HepG2 (cell line): Measurements from ENCODE around the gene ECD. TPM values are rescaled to one million over a fixed set of nuclear protein-coding genes. Genes with fewer than 3 reads are reported as not detected.

Experiments used
- ATAC-seq: fragments of 200-7000 bp; cut with Tn5 transposase; 3 replicates; pipeline ENCODE4 v1.9.1; 2020; ENCODE audit warnings: mild to moderate bottlenecking, moderate library complexity
- BruUV-seq: library from RNA; stranded (reverse); fragments of 400-500 nt; replicated peaks from 2 replicates; lab custom pipeline; 2021; lab: Mats Ljungman, UMichigan
- CTCF ChIA-PET: fragments of 300-600 bp; formaldehyde crosslinking; extraction: SDS; loops from one replicate; lab custom pipeline; 2021; ENCODE audit warnings: low total read pairs, inconsistent platforms, low intra/inter-chr PET ratio; lab: Yijun Ruan, JAX
- POLR2A ChIA-PET: fragments of 350-600 bp; sonication (Branson Sonifier 250); formaldehyde crosslinking; loops from one replicate; lab custom pipeline; 2020; ENCODE audit warnings: antibody characterized with exemption, inconsistent platforms; lab: Yijun Ruan, JAX
- DNase-seq: peaks from one replicate; pipeline ENCODE4 v3.0.0-alpha.2; 2015; ENCODE audit warnings: low spot score
- FAIRE-seq: peaks from 3 replicates; lab custom pipeline; 2011; peaks lifted over from hg19 to GRCh38; lab: Jason Lieb, UNC
- H2AFZ ChIP-seq: one replicate; pipeline ENCODE4 v1.6.1; 2011; ENCODE audit warnings: low read length, inconsistent platforms
- H3K27ac ChIP-seq: fragments of 300-600 bp; 3 replicates; pipeline ENCODE4 v1.8.0; 2011; ENCODE audit warnings: mixed run types, mild to moderate bottlenecking, mixed read lengths, low read length, inconsistent platforms; ENCODE audit not compliant: insufficient read depth; ENCODE audit errors: extremely low read length
- H3K27me3 ChIP-seq, 2 experiments: fragments of 200-600 bp in 1 of 2; 2 replicates in 1 of 2; 3 replicates in 1 of 2; pipeline versions ENCODE4 v1.6.0 to v1.8.0; 2011; ENCODE audit warnings: low read length in 2 of 2, mild to moderate bottlenecking in 2 of 2, moderate library complexity in 2 of 2, inconsistent platforms in 1 of 2; ENCODE audit not compliant: insufficient read depth in 2 of 2, control insufficient read depth in 1 of 2
- H3K36me3 ChIP-seq, 2 experiments: fragments of 200-600 bp in 1 of 2; replicated peaks in 1 of 2; 2 replicates in 1 of 2; 3 replicates in 1 of 2; pipeline versions ENCODE4 v1.5.1 to v1.8.0; 2011; ENCODE audit warnings: low read length in 2 of 2, inconsistent platforms in 1 of 2; ENCODE audit not compliant: insufficient read depth in 2 of 2, control insufficient read depth in 1 of 2
- H3K4me1 ChIP-seq: 2 replicates; pipeline ENCODE4 v1.5.1; 2012; ENCODE audit warnings: low read length, inconsistent platforms; ENCODE audit not compliant: insufficient read depth
- H3K4me2 ChIP-seq: 2 replicates; pipeline ENCODE4 v1.6.0; 2011; ENCODE audit warnings: low read depth, low read length, inconsistent platforms
- H3K4me3 ChIP-seq, 3 experiments: fragments of 200-600 bp in 1 of 3; sonication (generic), shearing (Covaris generic) in 1 of 3; replicated peaks in 1 of 3; 2 replicates each; pipeline ENCODE4 v1.5.1; 2011 to 2016; ENCODE audit warnings: low read length in 3 of 3, inconsistent platforms in 2 of 3, low read depth in 2 of 3, mild to moderate bottlenecking in 2 of 3, control low read depth in 1 of 3, mixed read lengths in 1 of 3; ENCODE audit not compliant: insufficient read depth in 1 of 3
- H3K79me2 ChIP-seq: one replicate; pipeline ENCODE4 v1.6.1; 2011; ENCODE audit warnings: low read length, inconsistent platforms; ENCODE audit not compliant: insufficient read depth
- H3K9ac ChIP-seq: 2 replicates; pipeline ENCODE4 v1.6.0; 2011; ENCODE audit warnings: mild to moderate bottlenecking, low read depth, low read length, inconsistent platforms; ENCODE audit not compliant: insufficient read depth
- H3K9me3 ChIP-seq: 2 replicates; pipeline ENCODE4 v1.5.1; 2012; ENCODE audit warnings: mild to moderate bottlenecking, low read length
- H4K20me1 ChIP-seq: 2 replicates; pipeline ENCODE4 v1.6.0; 2011; ENCODE audit warnings: inconsistent platforms, mild to moderate bottlenecking, low read length, moderate library complexity; ENCODE audit not compliant: insufficient read depth
- ATF1 ChIP-seq: IDR thresholded peaks from 2 replicates; pipeline ENCODE4 v1.6.1; 2016; ENCODE audit warnings: mild to moderate bottlenecking, control low read depth
- CERS6 ChIP-seq: sonication (generic); formaldehyde crosslinking; IDR thresholded peaks from 2 replicates; pipeline ENCODE4 v1.5.0; 2020; ENCODE audit warnings: missing genetic modification reagents
- MAF1 ChIP-seq: sonication (generic); formaldehyde crosslinking; IDR thresholded peaks from 2 replicates; pipeline ENCODE4 v1.5.0; 2020; ENCODE audit warnings: missing genetic modification reagents, borderline replicate concordance
- NCOA2 ChIP-seq: sonication (generic); formaldehyde crosslinking; IDR thresholded peaks from 2 replicates; pipeline ENCODE4 v1.8.0; 2022; ENCODE audit warnings: inconsistent platforms
- NFE2L2 ChIP-seq: fragments of 150-350 bp; IDR thresholded peaks from 2 replicates; pipeline ENCODE4 v1.6.1; 2014; ENCODE audit warnings: low read length
- ZNF333 ChIP-seq: sonication (generic); formaldehyde crosslinking; IDR thresholded peaks from 2 replicates; pipeline ENCODE4 v1.4.0; 2020; ENCODE audit warnings: mild to moderate bottlenecking, missing genetic modification reagents, borderline replicate concordance
- ZNF773 ChIP-seq: sonication (generic); formaldehyde crosslinking; IDR thresholded peaks from 2 replicates; pipeline ENCODE4 v1.4.0; 2020; ENCODE audit warnings: missing genetic modification reagents, borderline replicate concordance
- ZSCAN30 ChIP-seq: sonication (generic); formaldehyde crosslinking; IDR thresholded peaks from 2 replicates; pipeline ENCODE4 v1.5.0; 2020; ENCODE audit warnings: mild to moderate bottlenecking, missing genetic modification reagents
- WGBS: methylation state at CpG from one replicate; pipeline ENCODE4 v1.1.6; 2017; ENCODE audit warnings: low lambda C conversion rate; 5-methylcytosine and 5-hydroxymethylcytosine counted together
- in situ Hi-C: cut with HindIII; loops from 2 replicates; pipeline ENCODE4 v1.10.0; 2017; ENCODE audit warnings: low pct_unique_long_range_greater_than_20kb; ENCODE audit not compliant: extremely low pct_ligation_motif_present
- intact Hi-C: fragments of 100-400 bp; cut with micrococcal nuclease; formaldehyde crosslinking; loops from one replicate; pipeline ENCODE4 v1.10.0; 2022; ENCODE audit not compliant: unreplicated experiment
- polyA plus RNA-seq, 8 experiments: library from polyadenylated mRNA; depleted of rRNA in 3 of 8; stranded (reverse) in 7 of 8; unstranded in 1 of 8; fragments of >200 nt; fragmentation: Illumina TruSeq in 4 of 8; extraction: Trizol in 4 of 8; gene quantifications; 2 replicates each; pipeline versions ENCODE4 v1.2.1 to v1.2.3, GENCODE V29; 2011 to 2016; ENCODE audit warnings: low read depth in 4 of 8, missing spikeins in 1 of 8, mixed read lengths in 1 of 8; ENCODE audit not compliant: insufficient read depth in 1 of 8
- total RNA-seq, 5 experiments: library from RNA; depleted of rRNA; stranded (reverse); fragments of >200 nt; fragmentation: Illumina TruSeq; extraction: Trizol; gene quantifications; 2 replicates each; pipeline ENCODE4 v1.2.3, GENCODE V29; 2016; ENCODE audit warnings: low read depth in 1 of 5

Gene ECD
- total and polyA plus RNA-seq, 2 of the 13 experiments (the other 11 are each of a cell fraction or from before 2014, with no cell fraction given): 21.5 to 27.6 TPM

DNA sequence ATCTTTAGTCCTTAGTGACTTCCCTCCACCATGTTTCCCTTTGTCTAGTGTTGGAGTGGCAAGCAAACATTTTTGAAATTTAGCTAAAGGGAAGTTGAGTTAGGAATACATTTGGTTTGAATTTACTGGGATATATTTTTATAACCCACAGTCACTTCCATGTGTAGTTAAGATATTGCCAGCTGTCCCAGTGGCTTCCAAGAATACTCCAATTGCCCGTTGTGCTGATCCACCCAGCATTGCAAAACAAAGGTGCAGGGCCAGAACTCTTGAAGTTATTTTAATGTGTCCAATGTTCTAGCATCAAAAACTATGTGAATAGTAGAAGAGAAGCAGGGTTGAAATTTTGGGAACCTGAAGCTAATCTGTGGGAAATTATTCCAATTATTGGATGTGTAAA, 68.7 kb downstream of the ECD start (continued):
- TF ChIP-seq ZSCAN30 (CRISPR knock-in tag): no peak

DNA sequence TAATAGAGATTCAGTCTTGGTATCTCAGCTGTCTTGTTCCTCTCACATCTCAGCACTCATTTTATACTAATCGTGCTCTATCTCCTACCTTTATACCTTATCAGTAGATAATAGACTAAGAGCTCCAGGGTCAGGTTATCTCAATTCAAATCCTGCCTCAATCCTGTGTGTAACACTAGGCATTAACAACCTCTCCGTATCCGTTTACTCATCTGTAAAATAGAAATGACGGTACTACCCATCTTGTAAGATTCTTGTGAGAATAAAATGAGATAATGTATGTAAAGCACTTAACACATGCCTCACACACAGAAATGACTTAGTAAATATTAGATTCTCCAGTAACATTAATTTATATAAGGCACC, 70.5 kb downstream of the ECD start:
- ChIA-PET CTCF (interaction anchor here (2.3 kb wide), 1 partner anchor 62 kb away, joined by 15 read pairs; no protein-coding TSS in a partner anchor), POLR2A (interaction anchor here (0.6 to 6.7 kb wide), 12 partner anchors 12 to 150 kb away, joined by 3 to 72 read pairs (median 5); partner anchors contain the start of genes DNAJC9 and NUDT13)
- no peaks in the 10 kb centered on the region; a peak in 1 of 5 replicates for H3K27me3 ChIP-seq
- peaks cover 23% of the 10 kb centered on the region for H4K20me1 ChIP-seq
- in situ Hi-C loops (no loop called here), intact Hi-C loops (loop anchor here (2.0 kb wide), 1 partner anchor 72 kb away; the partner anchor contains the start of genes ECD and FAM149B1)
- peak overlapping the region; percentile 84 for H3K27ac ChIP-seq
- peak overlapping the region; percentile 94 for H3K9ac ChIP-seq
- H2AFZ ChIP-seq: peak overlapping the region; percentile 30
- no peaks in the 10 kb centered on the region for H3K36me3 ChIP-seq
- ATAC-seq (peak; percentile 10), DNase-seq (no peak), FAIRE-seq (no peak)
- 39% methylated on average over 4 of the region's 4 CpGs for WGBS
- H3K4me3 ChIP-seq: peak overlapping the region; percentile 97 to 100 (median 99)
- BruUV-seq: TSS peak; percentile 84
- H3K9me3 ChIP-seq: no peaks in the 10 kb centered on the region
- H3K79me2 ChIP-seq: peaks cover 42% of the 10 kb centered on the region
- H3K4me1 ChIP-seq: peaks cover 23% of the 10 kb centered on the region
- peak overlapping the region; percentile 76 for H3K4me2 ChIP-seq
- TF ChIP-seq CERS6 (no peak), MAF1 (CRISPR knock-in tag) (no peak), ZNF333 (no peak), ATF1 (CRISPR knock-in tag) (0 out of 2 replicates have a peak, but pooled peaks have one; percentile 48), ZNF773 (CRISPR knock-in tag) (0 out of 2 replicates have a peak, but pooled peaks have one; percentile 3), NCOA2 (0 out of 2 replicates have a peak, but pooled peaks have one; percentile 6), NFE2L2 (no peak)
